Tibial nerve (tissue), 4 donors: ENCODE data around the gene TMEM132D.

Experiments used
- CTCF ChIP-seq, 5 experiments: fragments of 200-600 bp in 3 of 5; fragments of 450-650 bp in 2 of 5; sonication (generic) in 3 of 5; IDR thresholded peaks; one replicate each; pipeline ENCODE4 v1.5.1; 2016 to 2019; ENCODE audit warnings: antibody characterized with exemption in 5 of 5, mild to moderate bottlenecking in 3 of 5, moderate library complexity in 2 of 5
- EP300 ChIP-seq, 2 donors: sonication (generic); formaldehyde crosslinking; IDR thresholded peaks; one replicate each; pipeline ENCODE4 v1.6.1; 2017; ENCODE audit warnings: antibody characterized with exemption in 2 of 2, mild to moderate bottlenecking in 1 of 2
- POLR2A ChIP-seq, 2 donors: fragments of 450-650 bp; IDR thresholded peaks; one replicate each; pipeline ENCODE4 v1.6.1; 2017; ENCODE audit warnings: antibody characterized with exemption in 2 of 2, mild to moderate bottlenecking in 2 of 2, moderate library complexity in 2 of 2

GRCh38 chr12:129687731-129688130 is 216.1 kb downstream of the TMEM132D start:
- TF ChIP-seq CTCF (IDR thresholded peaks at IDR 0.05) (no peak), EP300 (IDR thresholded peaks at IDR 0.05) (no peak), POLR2A (IDR thresholded peaks at IDR 0.05) (no peak)
